Left renal cortex interstitium (tissue), 4 donors: ENCODE measurements around the gene SLIT1. TPM values are rescaled to one million over a fixed set of nuclear protein-coding genes. Genes with fewer than 3 reads are reported as not detected.

Experiments used
- DNase-seq, 4 donors: peaks; one replicate each; pipeline ENCODE4 v3.0.0-alpha.2; 2013; ENCODE audit warnings: low read depth in 4 of 4, low spot score in 2 of 4, missing footprints in 1 of 4
- polyA plus RNA-seq, 4 donors: library from polyadenylated mRNA; unstranded; fragments of 120-200 nt; gene quantifications; one replicate each; pipeline ENCODE4 v1.2.1, GENCODE V29; 2013; ENCODE audit not compliant: insufficient read length in 4 of 4

The SLIT1 gene
- polyA plus RNA-seq, 4 donors = 5.8 to 9.7 (median 7.2) TPM

DNA sequence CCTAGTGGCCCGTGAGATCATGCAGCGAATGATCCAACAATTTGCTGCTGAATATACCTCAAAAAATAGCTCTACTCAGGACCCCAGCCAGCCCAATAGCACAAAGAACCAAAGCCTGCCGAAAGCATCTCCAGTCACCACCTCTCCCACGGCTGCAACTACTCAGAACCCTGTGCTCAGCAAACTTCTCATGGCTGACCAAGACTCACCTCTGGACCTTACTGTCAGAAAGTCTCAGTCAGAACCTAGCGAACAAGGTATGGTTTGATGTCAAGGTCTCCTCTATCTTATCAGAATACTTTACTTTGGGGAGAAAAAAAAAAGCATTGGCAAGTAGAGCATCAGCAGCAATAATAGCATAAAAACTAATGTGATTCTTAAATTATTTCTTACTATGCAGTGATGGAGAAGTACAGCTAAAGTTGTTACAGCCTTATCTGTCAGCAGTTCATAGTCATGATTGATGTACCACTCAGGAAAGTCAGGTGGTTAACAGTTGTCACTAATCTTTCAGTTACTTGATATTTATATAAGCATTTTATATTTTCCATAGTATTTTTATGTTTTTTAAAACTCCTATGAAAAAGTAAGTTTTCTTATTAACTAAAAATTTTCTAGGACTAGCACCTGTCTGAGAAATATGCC lies 236.6 kb downstream of the SLIT1 start:
- no peak for DNase-seq

Other genes with a start within 250 kb of the SLIT1 start
- 10 to 100 TPM; 26.3 to 35.2 (median 33.0) TPM for gene ARHGAP19, start 106.7 kb upstream of the SLIT1 start, polyA plus RNA-seq
- 1 to 10 TPM; 4.3 to 6.2 (median 4.3) TPM for gene FRAT1, start 133.3 kb upstream of the SLIT1 start, polyA plus RNA-seq
- gene FRAT2, start 148.8 kb upstream of the SLIT1 start, polyA plus RNA-seq = 10 to 100 TPM; 11.0 to 15.7 (median 12.7) TPM
- gene RRP12, start 215.4 kb upstream of the SLIT1 start, polyA plus RNA-seq = 10 to 100 TPM; 18.7 to 31.8 (median 26.3) TPM
- 100 to 1,000 TPM; 169 to 211 (median 176) TPM for gene PGAM1, start 240.2 kb upstream of the SLIT1 start, polyA plus RNA-seq